ENCODE measurements around the gene DPH2. TPM values are rescaled to one million over a fixed set of nuclear protein-coding genes. Genes with fewer than 3 reads are reported as not detected.

The DPH2 gene
- total RNA-seq, 1 experiment from 2014 or later, result 57.5 TPM

DNA sequence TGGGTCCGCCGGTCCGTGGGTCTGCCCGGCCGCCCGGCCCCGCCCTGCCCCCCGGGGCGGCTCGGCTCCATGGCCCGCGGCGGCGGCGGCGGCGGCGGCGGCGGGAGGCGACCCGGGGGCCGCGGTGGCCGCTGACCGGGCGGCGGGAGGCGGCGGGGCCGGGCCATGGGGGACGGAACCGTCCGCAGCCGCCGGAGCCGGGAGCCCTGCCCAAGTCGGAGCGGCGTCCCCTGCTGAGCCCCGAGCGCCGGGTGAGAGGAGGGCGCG is 9.4 kb downstream of the DPH2 start:
- H3K36me3 Mint-ChIP-seq, result peaks cover 25% of the 10 kb centered on the region
- peaks cover 31% of the 10 kb centered on the region for H3K4me1 Mint-ChIP-seq
- no peak overlapping the region for H3K27ac Mint-ChIP-seq
- no peak overlapping the region for H3K4me3 Mint-ChIP-seq
- no peaks in the 10 kb centered on the region for H3K9me3 Mint-ChIP-seq
- POLR2A ChIA-PET, result no interaction called here
- CTCF ChIA-PET, result interaction anchor here (1.1 kb wide), 1 partner anchor 13 kb away, joined by 4 read pairs; no protein-coding TSS in a partner anchor
- ATAC-seq (no peak), DNase-seq (ENCODE audit: low spot score) (no peak)
- no peaks in the 10 kb centered on the region; the same call in 1 of the 2 replicates for H3K27me3 Mint-ChIP-seq (ENCODE audit: low read depth)
- TF ChIP-seq ESRRA (CRISPR knock-in tag; IDR thresholded peaks at IDR 0.05; ENCODE audit: borderline replicate concordance) (no peak), PRDM15 (CRISPR knock-in tag; IDR thresholded peaks at IDR 0.05) (no peak), EMX1 (CRISPR knock-in tag; IDR thresholded peaks at IDR 0.05) (no peak), IRF1 (CRISPR knock-in tag; IDR thresholded peaks at IDR 0.05) (no peak), ATF2 (CRISPR knock-in tag; IDR thresholded peaks at IDR 0.05; ENCODE audit: borderline replicate concordance, low read depth) (no peak), SMAD4 (CRISPR knock-in tag; IDR thresholded peaks at IDR 0.05) (no peak), FOXP1 (CRISPR knock-in tag; IDR thresholded peaks at IDR 0.05; ENCODE audit: borderline replicate concordance) (no peak), NR3C1 (CRISPR knock-in tag; conservative IDR thresholded peaks at IDR 0.05; ENCODE audit: low read depth) (no peak), GTF2I (CRISPR knock-in tag; conservative IDR thresholded peaks at IDR 0.05) (no peak), GABPB1 (CRISPR knock-in tag; IDR thresholded peaks at IDR 0.05) (no peak), CREM (CRISPR knock-in tag; IDR thresholded peaks at IDR 0.05) (no peak), NR2C2 (CRISPR knock-in tag; IDR thresholded peaks at IDR 0.05) (no peak), NFATC4 (CRISPR knock-in tag; IDR thresholded peaks at IDR 0.05) (no peak), ARID4B (CRISPR knock-in tag; IDR thresholded peaks at IDR 0.05; ENCODE audit: borderline replicate concordance) (no peak), RORB (CRISPR knock-in tag; IDR thresholded peaks at IDR 0.05) (no peak)
- TF ChIP-seq, protein P1, sequence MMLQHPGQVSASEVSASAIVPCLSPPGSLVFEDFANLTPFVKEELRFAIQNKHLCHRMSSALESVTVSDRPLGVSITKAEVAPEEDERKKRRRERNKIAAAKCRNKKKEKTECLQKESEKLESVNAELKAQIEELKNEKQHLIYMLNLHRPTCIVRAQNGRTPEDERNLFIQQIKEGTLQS (CRISPR knock-in tag; conservative IDR thresholded peaks at IDR 0.05), result no peak
- TF ChIP-seq, protein P2, sequence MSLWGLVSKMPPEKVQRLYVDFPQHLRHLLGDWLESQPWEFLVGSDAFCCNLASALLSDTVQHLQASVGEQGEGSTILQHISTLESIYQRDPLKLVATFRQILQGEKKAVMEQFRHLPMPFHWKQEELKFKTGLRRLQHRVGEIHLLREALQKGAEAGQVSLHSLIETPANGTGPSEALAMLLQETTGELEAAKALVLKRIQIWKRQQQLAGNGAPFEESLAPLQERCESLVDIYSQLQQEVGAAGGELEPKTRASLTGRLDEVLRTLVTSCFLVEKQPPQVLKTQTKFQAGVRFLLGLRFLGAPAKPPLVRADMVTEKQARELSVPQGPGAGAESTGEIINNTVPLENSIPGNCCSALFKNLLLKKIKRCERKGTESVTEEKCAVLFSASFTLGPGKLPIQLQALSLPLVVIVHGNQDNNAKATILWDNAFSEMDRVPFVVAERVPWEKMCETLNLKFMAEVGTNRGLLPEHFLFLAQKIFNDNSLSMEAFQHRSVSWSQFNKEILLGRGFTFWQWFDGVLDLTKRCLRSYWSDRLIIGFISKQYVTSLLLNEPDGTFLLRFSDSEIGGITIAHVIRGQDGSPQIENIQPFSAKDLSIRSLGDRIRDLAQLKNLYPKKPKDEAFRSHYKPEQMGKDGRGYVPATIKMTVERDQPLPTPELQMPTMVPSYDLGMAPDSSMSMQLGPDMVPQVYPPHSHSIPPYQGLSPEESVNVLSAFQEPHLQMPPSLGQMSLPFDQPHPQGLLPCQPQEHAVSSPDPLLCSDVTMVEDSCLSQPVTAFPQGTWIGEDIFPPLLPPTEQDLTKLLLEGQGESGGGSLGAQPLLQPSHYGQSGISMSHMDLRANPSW (CRISPR knock-in tag; conservative IDR thresholded peaks at IDR 0.05; ENCODE audit: low read depth), result no peak
- TF ChIP-seq, protein P3, sequence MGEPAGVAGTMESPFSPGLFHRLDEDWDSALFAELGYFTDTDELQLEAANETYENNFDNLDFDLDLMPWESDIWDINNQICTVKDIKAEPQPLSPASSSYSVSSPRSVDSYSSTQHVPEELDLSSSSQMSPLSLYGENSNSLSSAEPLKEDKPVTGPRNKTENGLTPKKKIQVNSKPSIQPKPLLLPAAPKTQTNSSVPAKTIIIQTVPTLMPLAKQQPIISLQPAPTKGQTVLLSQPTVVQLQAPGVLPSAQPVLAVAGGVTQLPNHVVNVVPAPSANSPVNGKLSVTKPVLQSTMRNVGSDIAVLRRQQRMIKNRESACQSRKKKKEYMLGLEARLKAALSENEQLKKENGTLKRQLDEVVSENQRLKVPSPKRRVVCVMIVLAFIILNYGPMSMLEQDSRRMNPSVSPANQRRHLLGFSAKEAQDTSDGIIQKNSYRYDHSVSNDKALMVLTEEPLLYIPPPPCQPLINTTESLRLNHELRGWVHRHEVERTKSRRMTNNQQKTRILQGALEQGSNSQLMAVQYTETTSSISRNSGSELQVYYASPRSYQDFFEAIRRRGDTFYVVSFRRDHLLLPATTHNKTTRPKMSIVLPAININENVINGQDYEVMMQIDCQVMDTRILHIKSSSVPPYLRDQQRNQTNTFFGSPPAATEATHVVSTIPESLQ (CRISPR knock-in tag; IDR thresholded peaks at IDR 0.05), result no peak

Data from WTC11 (cell line).